ENCODE results near the gene UNC5C. TPM values are rescaled to one million over a fixed set of nuclear protein-coding genes. Genes with fewer than 3 reads are reported as not detected.

UNC5C gene
- total and polyA plus RNA-seq, 2 experiments from 2014 or later = 3.5 to 16.0 TPM

GRCh38 chr4:95511477-95511876 lies 37.3 kb downstream of the UNC5C start:
- TF ChIP-seq CTCF (IDR thresholded peaks at IDR 0.05; ENCODE audit: poor library complexity) = no peak
- no peak for TF ChIP-seq EZH2 (IDR thresholded peaks at IDR 0.05; ENCODE audit: borderline replicate concordance)
- TF ChIP-seq EZH2phosphoT487 (IDR thresholded peaks at IDR 0.05; ENCODE audit: low read depth, severe bottlenecking, unreplicated experiment) = no peak
- Histone ChIP-seq H3K4me2 (no peak overlapping the region), H3K27me3 (no peaks in the 10 kb centered on the region), H2AFZ (no peak overlapping the region), H3K27ac (no peak overlapping the region), H3K79me2 (no peaks in the 10 kb centered on the region), H3K36me3 (replicated peaks; ENCODE audit: insufficient read depth, low read depth) (no peaks in the 10 kb centered on the region), H4K20me1 (ENCODE audit: insufficient read depth, poor library complexity, severe bottlenecking) (no peaks in the 10 kb centered on the region), H3K9me3 (ENCODE audit: low read depth) (no peaks in the 10 kb centered on the region), H3K9me2 (replicated peaks; ENCODE audit: insufficient read depth) (no peaks in the 10 kb centered on the region), H3K4me3 (no peak overlapping the region), H3K4me1 (ENCODE audit: insufficient read depth) (no peaks in the 10 kb centered on the region)
- no peak for DNase-seq (ENCODE audit: low spot score)
- WGBS (ENCODE audit: low lambda C conversion rate, missing lambda C conversion rate) = 77% methylated on average over 3 of the region's 3 CpGs

GRCh38 chr4:95510877-95511276 lies 37.9 kb downstream of the UNC5C start:
- Histone ChIP-seq H3K4me2 (no peak overlapping the region), H3K36me3 (replicated peaks; ENCODE audit: insufficient read depth, low read depth) (no peaks in the 10 kb centered on the region), H4K20me1 (ENCODE audit: insufficient read depth, poor library complexity, severe bottlenecking) (no peaks in the 10 kb centered on the region), H3K27me3 (no peaks in the 10 kb centered on the region), H3K9me3 (ENCODE audit: low read depth) (no peaks in the 10 kb centered on the region), H2AFZ (no peak overlapping the region), H3K27ac (no peak overlapping the region), H3K4me3 (no peak overlapping the region), H3K4me1 (ENCODE audit: insufficient read depth) (no peaks in the 10 kb centered on the region), H3K79me2 (no peaks in the 10 kb centered on the region), H3K9me2 (replicated peaks; ENCODE audit: insufficient read depth) (no peaks in the 10 kb centered on the region)
- 35% methylated on average over 2 of the region's 2 CpGs for WGBS (ENCODE audit: low lambda C conversion rate, missing lambda C conversion rate)
- no peak for TF ChIP-seq CTCF (IDR thresholded peaks at IDR 0.05; ENCODE audit: poor library complexity)
- no peak for TF ChIP-seq EZH2phosphoT487 (IDR thresholded peaks at IDR 0.05; ENCODE audit: low read depth, severe bottlenecking, unreplicated experiment)
- no peak for TF ChIP-seq EZH2 (IDR thresholded peaks at IDR 0.05; ENCODE audit: borderline replicate concordance)
- no peak for DNase-seq (ENCODE audit: low spot score)

- 8% methylated on average over 2 of the region's 2 CpGs for WGBS (ENCODE audit: low lambda C conversion rate, missing lambda C conversion rate)
- Histone ChIP-seq H3K27me3 (no peaks in the 10 kb centered on the region), H3K9me2 (replicated peaks; ENCODE audit: insufficient read depth) (no peaks in the 10 kb centered on the region), H3K4me2 (no peak overlapping the region), H3K4me3 (no peak overlapping the region), H3K9me3 (ENCODE audit: low read depth) (no peaks in the 10 kb centered on the region), H2AFZ (no peak overlapping the region), H3K4me1 (ENCODE audit: insufficient read depth) (no peaks in the 10 kb centered on the region), H3K27ac (no peak overlapping the region), H4K20me1 (ENCODE audit: insufficient read depth, poor library complexity, severe bottlenecking) (no peaks in the 10 kb centered on the region), H3K79me2 (no peaks in the 10 kb centered on the region), H3K36me3 (replicated peaks; ENCODE audit: insufficient read depth, low read depth) (no peaks in the 10 kb centered on the region)
- DNase-seq (ENCODE audit: low spot score) = peak; percentile 45
- TF ChIP-seq CTCF (IDR thresholded peaks at IDR 0.05; ENCODE audit: poor library complexity) (peak; percentile 74), EZH2phosphoT487 (IDR thresholded peaks at IDR 0.05; ENCODE audit: low read depth, severe bottlenecking, unreplicated experiment) (no peak), EZH2 (IDR thresholded peaks at IDR 0.05; ENCODE audit: borderline replicate concordance) (no peak)
These were observed 38.6 kb downstream of the UNC5C start for GRCh38 chr4:95510145-95510544.

- no peak for DNase-seq (ENCODE audit: low spot score)
- no peaks in the 10 kb centered on the region for H3K4me1 ChIP-seq (ENCODE audit: insufficient read depth)
- no peaks in the 10 kb centered on the region for H3K27me3 ChIP-seq
- no peak overlapping the region for H3K4me3 ChIP-seq
- no peak overlapping the region for H2AFZ ChIP-seq
- H3K4me2 ChIP-seq = no peak overlapping the region
- H3K27ac ChIP-seq = no peak overlapping the region
- no peaks in the 10 kb centered on the region for H3K9me2 ChIP-seq (replicated peaks; ENCODE audit: insufficient read depth)
- H4K20me1 ChIP-seq (ENCODE audit: insufficient read depth, poor library complexity, severe bottlenecking) = no peaks in the 10 kb centered on the region
- H3K9me3 ChIP-seq (ENCODE audit: low read depth) = no peaks in the 10 kb centered on the region
- no peaks in the 10 kb centered on the region for H3K79me2 ChIP-seq
- H3K36me3 ChIP-seq (replicated peaks; ENCODE audit: insufficient read depth, low read depth) = no peaks in the 10 kb centered on the region
- WGBS (ENCODE audit: low lambda C conversion rate, missing lambda C conversion rate) = 55% methylated on average over 1 of the region's 1 CpG
- TF ChIP-seq CTCF (IDR thresholded peaks at IDR 0.05; ENCODE audit: poor library complexity) (no peak), EZH2phosphoT487 (IDR thresholded peaks at IDR 0.05; ENCODE audit: low read depth, severe bottlenecking, unreplicated experiment) (no peak), EZH2 (IDR thresholded peaks at IDR 0.05; ENCODE audit: borderline replicate concordance) (no peak)
These were observed 40.4 kb downstream of the UNC5C start for GRCh38 chr4:95508421-95508820.

Measured in hepatocyte (in vitro differentiated cells).